ENCODE results near the gene SYCP1.
"Not testable (repeated sequence)": the region's sequence is repeated elsewhere in the genome, so short reads cannot be mapped to it uniquely, and the experiment has no call there.

The SYCP1 gene, protein sequence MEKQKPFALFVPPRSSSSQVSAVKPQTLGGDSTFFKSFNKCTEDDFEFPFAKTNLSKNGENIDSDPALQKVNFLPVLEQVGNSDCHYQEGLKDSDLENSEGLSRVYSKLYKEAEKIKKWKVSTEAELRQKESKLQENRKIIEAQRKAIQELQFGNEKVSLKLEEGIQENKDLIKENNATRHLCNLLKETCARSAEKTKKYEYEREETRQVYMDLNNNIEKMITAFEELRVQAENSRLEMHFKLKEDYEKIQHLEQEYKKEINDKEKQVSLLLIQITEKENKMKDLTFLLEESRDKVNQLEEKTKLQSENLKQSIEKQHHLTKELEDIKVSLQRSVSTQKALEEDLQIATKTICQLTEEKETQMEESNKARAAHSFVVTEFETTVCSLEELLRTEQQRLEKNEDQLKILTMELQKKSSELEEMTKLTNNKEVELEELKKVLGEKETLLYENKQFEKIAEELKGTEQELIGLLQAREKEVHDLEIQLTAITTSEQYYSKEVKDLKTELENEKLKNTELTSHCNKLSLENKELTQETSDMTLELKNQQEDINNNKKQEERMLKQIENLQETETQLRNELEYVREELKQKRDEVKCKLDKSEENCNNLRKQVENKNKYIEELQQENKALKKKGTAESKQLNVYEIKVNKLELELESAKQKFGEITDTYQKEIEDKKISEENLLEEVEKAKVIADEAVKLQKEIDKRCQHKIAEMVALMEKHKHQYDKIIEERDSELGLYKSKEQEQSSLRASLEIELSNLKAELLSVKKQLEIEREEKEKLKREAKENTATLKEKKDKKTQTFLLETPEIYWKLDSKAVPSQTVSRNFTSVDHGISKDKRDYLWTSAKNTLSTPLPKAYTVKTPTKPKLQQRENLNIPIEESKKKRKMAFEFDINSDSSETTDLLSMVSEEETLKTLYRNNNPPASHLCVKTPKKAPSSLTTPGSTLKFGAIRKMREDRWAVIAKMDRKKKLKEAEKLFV

GRCh38 chr1:114854693-114855320 is at the start of gene SYCP1:
Gene SYCP1, plus strand, starts transcription at chr1:114854863. Its CDS starts 602 bp downstream, at chr1:114855465.
- no peak for DNase-seq

- no peak for DNase-seq
Observed at GRCh38 chr1:114819869-114820268, 34.8 kb upstream of the SYCP1 start.

DNA sequence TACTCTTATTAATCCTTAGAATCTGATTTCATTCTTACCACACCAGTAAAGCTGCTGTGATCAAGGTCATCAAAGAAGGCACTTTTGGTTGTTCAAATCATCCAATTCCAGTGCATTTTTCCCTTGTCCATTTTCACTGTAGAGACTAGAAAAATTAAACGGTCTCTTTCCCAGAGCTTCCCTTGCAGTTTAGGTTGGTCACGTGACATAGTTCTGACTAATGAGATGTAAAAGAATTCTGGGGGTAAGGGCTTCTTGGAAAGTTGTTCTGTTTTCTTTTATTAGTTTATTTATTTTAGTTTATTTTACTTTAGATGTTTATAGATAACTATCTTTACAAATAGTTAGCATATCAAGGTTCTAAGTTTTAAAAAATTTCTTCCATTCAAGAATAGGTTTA is 34.3 kb upstream of the SYCP1 start:
- DNase-seq, result no peak

GRCh38 chr1:114821978-114822377 is 32.7 kb upstream of the SYCP1 start:
- no peak for DNase-seq

DNA sequence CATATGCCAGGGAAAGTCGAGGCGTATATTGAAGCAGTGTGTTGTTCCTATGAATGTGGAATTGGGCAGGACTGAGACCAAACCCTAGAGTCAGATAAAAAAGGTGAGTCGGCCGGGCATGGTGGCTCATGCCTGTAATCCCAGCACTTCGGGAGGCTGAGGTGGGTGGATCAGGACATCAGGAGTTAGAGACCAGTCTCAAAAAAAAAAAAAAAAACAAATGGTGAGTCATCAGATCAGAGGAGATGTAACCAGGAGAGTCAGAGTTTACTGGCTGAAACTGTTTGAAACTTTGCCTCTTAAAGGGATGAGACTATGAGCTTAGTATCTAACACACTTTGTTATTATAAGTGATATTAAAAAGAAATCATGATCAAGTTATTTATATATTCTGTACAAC is 26.4 kb upstream of the SYCP1 start:
- no peak for DNase-seq

DNA sequence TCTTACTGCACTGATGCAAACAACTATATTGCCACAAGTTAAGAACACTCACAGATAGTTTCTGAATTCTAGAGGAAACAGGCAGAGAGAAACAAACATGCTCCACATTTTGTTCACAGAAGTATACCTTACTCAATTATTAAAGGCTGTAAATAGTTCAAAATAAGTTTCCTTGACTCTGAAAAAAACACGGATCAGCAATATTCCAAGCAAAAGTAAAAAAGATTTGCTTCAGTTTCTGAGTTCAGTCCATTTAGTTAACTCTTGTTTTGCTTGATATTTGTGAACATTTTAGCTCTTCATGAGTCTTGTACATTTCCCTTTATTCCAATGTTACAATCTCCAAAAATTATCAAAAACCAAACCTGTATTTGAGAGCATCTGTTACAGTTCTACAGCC is 24.6 kb upstream of the SYCP1 start:
- DNase-seq, result not testable (repeated sequence)

GRCh38 chr1:114831276-114831994 is 23.2 kb upstream of the SYCP1 start:
- no peak for DNase-seq

GRCh38 chr1:114832057-114832456 is 22.6 kb upstream of the SYCP1 start:
- DNase-seq, result no peak

- DNase-seq, result no peak
Observed at GRCh38 chr1:114833421-114833820, 21.2 kb upstream of the SYCP1 start.

GRCh38 chr1:114844270-114844669 is 10.4 kb upstream of the SYCP1 start:
- DNase-seq, result no peak

- DNase-seq, result no peak
Observed at GRCh38 chr1:114853584-114853983, 1.1 kb upstream of the SYCP1 start.

DNA sequence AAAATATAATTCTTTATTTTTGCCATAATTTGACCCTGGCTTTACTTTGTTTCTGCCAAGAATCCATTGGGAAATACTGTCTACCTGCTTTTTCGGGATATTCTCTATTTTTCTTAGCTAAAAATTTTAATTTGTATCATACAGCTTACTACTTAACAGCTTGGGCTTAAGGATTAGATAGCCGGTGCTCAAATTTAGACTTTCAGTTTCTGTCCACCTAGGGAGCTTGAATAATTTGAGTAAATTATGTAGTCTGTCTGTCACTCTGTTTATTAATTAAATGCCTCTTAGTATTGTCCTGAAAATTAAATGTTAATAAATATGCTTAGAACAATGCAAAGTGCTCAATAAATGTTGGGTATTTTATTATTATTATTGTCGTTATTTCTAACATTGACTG is 6.7 kb downstream of the SYCP1 start:
- DNase-seq, result no peak

GRCh38 chr1:114892194-114892918 is 37.7 kb downstream of the SYCP1 start:
- no peak for DNase-seq

DNA sequence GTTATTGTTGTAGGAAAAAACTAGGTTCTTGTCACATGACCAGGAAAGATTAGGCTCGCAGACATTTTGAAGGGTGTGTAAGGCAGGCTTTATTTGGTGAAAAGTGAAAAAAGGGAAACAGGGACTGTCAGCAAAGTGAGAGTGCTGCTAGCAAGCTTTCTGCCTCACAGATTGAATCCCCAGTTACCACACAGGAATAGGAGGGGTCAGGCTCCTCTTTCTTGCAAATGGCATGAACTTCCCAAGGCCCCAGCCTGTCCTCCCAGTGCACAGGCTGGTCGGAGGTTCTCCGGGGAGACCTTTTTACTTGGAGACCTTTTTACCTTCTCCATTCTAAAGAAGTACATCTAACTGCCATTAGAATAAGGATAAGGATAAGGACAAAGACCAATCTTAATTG is 42.1 kb downstream of the SYCP1 start:
- no peak for DNase-seq

DNA sequence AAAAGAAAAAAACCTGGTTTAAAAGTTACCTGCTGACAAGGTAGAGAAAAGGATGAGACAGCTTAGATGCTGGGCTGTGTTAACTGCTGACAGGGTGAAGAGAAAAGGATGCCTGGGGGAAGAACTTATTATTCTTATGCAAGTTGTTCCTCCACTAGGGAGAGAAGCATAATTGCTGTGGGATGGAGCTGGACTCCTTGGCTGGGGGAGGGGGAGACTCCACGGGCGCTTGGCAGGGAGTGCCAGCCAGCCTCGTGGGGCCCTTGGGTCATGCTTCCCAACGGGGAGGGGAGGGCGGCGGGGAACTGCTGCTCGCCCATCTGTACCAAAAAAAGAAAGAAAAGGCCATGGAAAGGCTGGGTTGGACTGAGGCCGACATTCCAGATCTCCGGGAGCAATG is 47.2 kb downstream of the SYCP1 start:
- DNase-seq, result no peak

DNA sequence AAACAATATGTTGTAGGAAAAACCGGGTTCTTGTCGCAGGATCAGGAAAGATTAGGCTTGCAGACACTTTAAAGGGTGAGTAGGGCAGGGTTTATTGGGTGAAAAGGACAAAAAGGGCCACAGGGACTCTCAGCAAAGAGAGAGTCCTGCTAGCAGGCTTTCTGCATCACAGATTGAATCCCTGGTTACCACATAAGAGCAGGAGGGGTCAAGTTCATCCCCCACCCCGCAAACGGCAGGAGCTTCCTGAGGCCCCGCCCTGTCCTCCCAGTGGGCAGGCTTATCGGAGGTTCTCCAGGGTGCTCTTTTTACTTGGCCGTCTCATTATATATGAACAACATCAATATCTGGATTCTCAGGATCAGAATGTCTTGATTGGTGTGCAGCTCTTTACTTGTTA is 47.7 kb downstream of the SYCP1 start:
- no peak for DNase-seq

GRCh38 chr1:114903480-114903879 is 48.8 kb downstream of the SYCP1 start:
- no peak for DNase-seq

DNA sequence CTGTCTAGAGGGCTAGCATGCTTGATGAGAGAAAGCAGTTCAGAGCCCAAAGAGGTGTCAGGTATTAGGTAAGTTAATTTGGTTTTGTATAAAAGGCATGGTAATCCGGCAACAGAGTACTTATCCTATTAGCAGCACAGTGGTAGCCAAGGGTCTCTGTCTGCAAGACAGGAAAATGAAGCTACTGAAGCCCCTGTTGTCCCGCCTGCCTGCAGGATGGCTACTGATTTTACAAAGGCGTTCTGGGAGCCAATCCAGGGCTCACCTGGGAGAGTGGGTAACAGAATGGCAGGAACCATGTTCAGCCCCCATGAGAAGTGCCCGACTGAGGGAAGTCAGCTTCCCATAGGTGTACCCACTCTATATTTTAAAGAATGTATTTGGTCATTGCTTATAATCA is 61.1 kb downstream of the SYCP1 start:
- not testable (repeated sequence) for DNase-seq

DNA sequence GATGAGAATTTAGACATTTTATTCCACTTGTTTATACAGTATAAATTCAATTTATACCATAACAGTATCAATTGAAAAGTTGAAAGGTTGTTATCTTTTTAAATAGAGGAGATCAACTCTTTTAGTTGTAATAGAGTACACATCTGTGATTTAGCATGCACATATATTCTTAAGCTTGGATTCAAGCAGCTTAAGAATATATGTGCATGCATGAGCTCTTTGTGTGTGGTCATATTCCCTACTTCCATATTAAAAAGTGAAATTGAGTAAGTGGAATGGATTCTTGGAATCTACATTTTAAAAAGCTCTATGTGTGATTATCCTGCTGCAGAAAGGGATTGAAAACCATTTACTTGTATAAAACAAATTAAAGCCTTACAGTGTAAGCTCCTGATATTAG is 71.9 kb downstream of the SYCP1 start:
- DNase-seq, result no peak

DNA sequence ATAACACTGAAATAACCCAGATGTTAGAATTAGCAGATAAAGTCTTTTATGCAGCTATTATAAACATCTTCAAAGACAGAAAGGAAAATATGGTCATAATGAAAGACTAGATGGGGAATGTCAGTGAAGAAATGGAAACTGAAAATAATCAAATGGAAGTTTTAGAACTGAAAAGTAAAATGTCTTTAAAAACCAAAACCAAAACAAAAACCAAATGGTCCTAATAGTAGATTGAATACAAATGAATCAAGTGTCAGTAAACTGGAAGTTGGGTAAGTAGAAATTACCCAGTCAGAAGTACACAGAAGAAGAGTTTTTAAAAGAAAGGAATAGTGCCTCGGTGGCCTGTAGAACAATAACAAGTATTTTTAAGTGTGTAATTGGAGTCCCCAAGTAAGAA is 72.7 kb downstream of the SYCP1 start:
- no peak for DNase-seq

DNA sequence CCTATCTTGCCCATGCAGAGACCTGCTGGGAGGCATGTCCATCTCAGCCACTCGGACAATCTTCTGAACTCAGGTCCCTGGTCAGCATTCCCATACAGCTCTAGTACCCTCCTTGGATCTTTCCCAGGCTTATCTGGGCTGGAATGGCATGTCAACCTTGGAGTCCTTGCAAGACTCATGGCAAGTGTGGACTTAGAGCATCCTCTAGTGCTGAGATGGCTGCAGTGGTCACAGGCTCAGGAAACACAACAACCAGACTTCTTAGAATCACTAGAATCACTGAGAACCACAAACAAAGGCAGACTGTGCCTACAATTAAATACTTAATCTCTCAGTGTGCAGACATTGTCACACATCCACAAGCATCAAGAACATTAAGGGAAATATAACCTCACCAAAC is 101.9 kb downstream of the SYCP1 start:
- no peak for DNase-seq

GRCh38 chr1:114959423-114959822 is 104.8 kb downstream of the SYCP1 start:
- DNase-seq, result no peak

Data from NCI-H345 (cell line).